GM18951 (cell line): ENCODE data around the gene EIF3I.

Experiments
- POLR2A ChIP-seq: IDR thresholded peaks from 4 replicates; pipeline ENCODE4 v1.6.1; 2011; ENCODE audit warnings: mild to moderate bottlenecking; ENCODE audit not compliant: insufficient read length, insufficient read depth; ENCODE audit errors: extremely low read depth
- in situ Hi-C: fragments of 300-500 bp; cut with MboI; formaldehyde crosslinking; loops from one replicate; pipeline ENCODE4 v1.12.0; 2022; ENCODE audit warnings: low sequenced_read_pairs, mixed read lengths, inconsistent platforms; ENCODE audit not compliant: unreplicated experiment

The EIF3I gene

DNA sequence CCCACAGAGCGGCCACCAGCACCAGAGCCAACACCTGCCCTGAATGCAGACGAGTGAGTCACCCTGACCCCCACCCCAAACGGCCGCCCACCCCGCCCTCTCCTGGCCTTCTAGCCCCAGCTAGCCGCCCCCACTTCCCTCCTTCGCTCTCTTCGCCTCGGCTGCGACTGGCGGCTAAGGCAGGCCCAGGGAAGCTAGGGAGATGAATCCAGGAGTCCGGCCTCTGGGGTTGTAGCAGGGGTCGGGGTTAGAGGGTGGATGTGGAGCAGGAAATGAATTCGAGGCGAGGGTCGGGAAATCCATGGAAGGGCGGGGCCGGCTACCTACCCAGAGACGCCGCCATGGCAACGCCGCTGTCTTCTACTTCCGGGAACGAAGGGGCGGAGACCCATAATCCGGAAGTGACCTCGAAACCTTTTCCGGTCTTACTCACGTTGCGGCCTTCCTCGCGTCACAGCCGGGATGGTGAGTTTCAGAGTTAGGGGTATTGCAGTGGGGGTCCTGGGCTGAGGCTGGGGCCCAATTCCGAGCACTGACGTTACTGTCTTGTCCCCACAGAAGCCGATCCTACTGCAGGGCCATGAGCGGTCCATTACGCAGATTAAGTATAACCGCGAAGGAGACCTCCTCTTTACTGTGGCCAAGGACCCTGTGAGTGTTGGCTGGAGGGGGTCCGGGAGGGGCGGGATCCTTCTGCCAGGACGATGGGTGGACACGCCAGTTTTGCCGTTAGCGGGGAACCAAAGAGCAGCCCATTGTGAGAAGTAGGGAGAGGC lies at the start of gene EIF3I, which contains the start of gene TMEM234:
EIF3I (plus strand) TSS at position 428 of the 776 bp plus-strand sequence; CDS start at position 463, 35 bp downstream.
TMEM234 (minus strand) TSS at position 374 of the 776 bp plus-strand sequence; CDS start at position 343, 31 bp downstream.
- TF ChIP-seq POLR2A, result peak; percentile 77
- in situ Hi-C loops, result no loop called here

DNA sequence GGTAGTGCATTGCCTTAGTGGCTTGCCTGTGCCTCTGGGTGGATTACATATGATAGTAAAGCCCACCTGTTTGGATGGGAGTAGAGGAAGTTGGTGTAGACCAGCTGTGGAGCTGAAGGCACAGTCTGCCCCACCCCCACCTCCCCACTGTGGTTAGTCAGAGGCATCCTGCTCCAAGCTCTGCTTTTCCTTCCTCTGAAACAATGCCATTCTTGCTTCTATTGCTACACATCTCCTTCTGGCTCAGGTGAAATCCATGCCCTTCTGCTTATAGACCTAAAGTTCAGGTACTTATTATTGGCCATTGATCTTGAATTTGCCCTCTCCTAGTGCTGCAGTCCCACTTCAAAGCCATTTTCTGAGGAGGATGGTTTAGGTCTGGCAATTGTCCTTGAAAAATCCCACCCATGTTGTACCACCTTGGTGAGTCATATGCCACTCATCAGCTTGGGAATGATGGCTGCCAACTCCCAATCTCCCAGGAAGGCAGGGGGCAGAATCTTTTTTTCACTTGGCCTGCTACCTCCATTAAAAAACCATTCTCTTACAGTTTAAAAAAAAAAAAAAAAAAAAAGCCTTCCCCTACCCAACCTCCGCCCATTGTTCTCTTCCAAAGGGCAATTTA lies 49.5 kb upstream of the EIF3I start:
- in situ Hi-C loops, result no loop called here
- TF ChIP-seq POLR2A, result no peak

DNA sequence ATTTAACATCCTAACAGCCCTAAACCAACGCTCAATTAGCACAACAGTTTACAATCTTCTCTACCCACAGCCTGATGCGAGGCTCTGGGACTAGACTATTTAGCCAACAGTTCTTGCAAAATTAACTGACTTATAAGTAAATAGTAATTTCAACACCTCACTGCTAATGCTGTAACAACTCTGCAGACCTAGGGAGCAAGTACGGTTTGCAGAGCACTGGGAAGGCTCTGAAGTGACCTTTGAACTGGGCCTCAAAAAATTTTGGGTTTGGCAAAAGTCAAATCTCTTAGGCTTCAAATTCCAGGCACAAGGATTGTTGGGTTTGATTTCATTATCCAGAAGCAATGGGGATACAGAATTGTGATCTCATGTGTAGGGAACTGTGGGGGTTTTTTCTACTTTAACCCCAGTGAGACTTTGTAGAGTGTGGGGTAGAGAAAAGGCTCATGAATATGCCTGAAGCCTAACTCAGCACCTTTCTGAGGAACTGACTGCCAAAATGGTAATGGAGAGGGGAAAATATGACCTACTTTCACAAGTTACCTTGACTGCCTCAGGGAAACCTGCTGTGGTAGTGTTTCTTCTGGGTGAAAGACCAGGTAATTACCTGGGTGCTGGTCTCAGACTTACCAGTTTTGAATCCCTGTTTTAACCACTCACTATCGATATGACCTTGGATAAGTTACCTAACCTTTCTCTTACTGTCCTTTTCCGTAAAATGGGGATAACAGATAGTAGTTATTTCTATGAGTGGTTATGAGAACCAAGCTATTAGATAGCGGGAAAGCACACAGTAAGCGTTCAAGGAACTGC lies 43.6 kb upstream of the EIF3I start:
- in situ Hi-C loops, result no loop called here
- no peak for TF ChIP-seq POLR2A

DNA sequence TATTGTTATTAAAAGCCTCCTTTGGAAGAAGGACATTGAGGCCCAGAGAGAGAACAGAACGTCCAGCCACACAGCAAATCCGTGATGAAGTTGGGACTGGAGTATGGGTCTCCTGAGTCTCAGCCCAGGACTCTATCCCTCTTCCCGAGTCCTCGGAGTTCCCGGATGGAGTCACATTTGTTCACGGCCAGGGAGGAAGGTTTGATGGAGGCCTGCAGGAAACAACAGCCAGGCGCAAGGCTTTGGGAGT lies 43.1 kb upstream of the EIF3I start:
- in situ Hi-C loops, result no loop called here
- no peak for TF ChIP-seq POLR2A

DNA sequence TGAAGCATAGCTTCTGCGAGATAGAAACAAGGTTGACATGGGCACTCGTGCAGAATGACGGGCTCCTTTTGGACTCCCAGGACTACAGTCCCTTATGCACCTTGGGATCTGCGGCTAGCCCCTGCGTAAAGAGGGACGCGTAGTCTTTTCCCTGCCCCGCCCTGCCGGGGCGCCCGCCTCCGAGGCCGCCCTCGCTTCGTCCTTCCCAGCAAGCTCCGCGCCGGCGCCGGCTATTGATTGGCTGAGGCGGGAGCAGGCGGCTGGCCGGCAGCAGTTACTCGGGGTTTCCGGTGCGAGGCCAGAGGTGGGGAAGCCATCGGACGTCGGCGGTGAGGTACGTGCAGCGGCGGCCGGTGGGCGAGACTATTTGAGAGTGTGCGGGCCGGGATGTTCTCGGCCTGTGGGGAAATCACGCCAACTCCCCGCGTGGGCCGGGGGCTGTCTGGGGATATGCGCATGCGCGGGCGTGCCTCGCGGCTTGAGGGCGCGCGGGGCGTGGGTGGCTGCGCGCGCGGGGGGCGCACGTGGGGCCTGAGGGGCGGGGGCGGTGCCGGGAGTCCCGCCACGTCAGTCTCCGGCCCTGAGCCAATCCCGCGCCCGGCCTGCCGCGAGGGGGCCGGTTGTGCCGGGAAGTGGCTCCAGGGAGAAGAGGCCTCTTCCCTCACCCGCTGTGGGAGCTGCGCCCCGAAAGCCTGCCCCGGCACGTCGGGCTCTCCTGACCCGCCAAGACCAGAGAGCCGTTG lies 42.6 kb upstream of the EIF3I start, which contains the start of gene TXLNA:
TXLNA (plus strand) TSS at position 233 of the 743 bp plus-strand sequence. CDS start 671 bp downstream, outside the sequence.
- peak; percentile 94 for TF ChIP-seq POLR2A
- in situ Hi-C loops, result no loop called here

DNA sequence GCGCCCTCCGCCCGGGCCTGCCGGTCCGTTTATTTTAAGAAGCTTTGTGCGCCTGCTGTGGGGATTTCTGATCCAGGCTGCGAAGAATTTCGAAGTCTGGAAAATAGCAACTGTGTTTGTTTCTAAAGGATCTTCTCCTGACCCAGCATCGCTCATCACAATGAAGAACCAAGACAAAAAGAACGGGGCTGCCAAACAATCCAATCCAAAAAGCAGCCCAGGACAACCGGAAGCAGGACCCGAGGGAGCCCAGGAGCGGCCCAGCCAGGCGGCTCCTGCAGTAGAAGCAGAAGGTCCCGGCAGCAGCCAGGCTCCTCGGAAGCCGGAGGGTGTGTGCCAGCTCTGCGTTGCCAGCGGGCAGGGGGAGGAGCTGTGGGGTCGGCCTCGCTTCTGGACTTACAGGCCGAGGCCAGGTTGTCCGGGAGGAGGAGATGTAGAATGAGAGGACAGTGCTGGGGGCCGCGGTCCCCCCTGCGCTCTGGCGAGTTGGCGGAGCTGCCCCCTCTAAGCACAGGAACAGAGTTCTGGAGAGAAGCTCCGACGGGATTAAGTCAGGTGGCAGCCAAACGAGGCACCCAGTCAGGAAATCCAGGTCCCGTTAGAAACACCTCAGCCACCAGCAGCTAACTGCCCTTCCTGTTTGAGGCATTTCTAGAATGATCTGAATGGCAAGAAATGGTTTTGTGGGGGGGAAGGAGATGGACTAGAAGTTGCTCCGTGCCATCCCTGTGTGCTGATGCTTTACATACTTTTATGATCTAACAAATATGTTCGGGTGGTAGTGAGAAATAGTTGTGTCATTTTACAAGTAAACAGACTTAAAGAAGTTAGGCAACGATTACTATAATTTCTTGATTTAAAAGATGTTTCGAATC lies 41.8 kb upstream of the EIF3I start:
- in situ Hi-C loops, result no loop called here
- TF ChIP-seq POLR2A, result no peak

DNA sequence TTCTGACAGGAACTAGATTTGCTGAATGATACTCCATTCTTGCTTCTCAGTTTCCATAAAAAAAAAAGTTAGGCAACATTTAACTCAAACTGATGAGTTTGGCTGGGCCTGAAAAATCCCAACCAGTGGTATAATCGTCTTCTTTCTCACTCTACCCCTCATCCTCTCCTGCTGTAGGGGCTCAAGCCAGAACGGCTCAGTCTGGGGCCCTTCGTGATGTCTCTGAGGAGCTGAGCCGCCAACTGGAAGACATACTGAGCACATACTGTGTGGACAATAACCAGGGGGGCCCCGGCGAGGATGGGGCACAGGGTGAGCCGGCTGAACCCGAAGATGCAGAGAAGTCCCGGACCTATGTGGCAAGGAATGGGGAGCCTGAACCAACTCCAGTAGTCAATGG lies 41.1 kb upstream of the EIF3I start:
- in situ Hi-C loops, result no loop called here
- no peak for TF ChIP-seq POLR2A

DNA sequence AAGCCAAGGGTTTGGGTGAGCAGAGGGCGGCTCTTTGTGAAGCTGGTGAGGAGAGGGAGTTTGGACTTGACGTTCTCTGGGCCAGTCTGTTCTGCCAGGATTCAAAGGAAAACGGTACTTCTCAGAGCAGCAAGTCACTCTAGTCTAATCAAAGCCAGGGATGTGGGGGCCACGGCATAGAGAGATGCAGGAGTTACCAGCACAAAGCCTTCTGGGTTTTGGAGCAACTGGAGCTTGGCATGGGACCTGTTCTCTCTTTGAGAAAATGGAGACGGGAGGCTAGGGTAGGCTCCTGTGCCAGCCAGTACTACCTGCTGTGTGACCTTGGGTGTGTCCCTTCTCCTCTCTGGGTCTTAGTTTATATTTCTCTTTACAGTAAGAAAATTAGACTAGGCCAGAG lies 40.6 kb upstream of the EIF3I start:
- in situ Hi-C loops, result no loop called here

DNA sequence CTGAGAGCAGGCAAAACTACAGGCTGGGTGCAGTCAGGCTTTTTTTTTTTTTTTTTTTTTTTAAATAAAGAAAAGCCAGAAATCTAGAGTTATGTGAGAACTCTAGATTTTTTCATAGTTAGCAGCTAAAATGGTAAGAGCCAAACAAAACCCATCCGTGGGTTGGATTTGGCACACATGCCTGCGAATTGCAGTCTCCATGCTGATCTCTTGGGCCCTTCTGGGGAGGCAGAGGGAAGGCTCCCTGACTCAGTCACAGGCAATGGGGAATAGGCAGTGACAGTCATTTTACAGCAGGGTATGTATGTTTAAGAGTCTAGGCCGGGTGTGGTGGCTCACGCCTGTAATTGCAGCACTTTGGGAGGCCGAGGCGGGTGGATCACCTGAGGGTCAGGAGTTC lies 40.1 kb upstream of the EIF3I start:
- TF ChIP-seq POLR2A, result no peak
- in situ Hi-C loops, result no loop called here

More for the DNA sequence above, 40.6 kb upstream of the EIF3I start:
- TF ChIP-seq POLR2A, result no peak

DNA sequence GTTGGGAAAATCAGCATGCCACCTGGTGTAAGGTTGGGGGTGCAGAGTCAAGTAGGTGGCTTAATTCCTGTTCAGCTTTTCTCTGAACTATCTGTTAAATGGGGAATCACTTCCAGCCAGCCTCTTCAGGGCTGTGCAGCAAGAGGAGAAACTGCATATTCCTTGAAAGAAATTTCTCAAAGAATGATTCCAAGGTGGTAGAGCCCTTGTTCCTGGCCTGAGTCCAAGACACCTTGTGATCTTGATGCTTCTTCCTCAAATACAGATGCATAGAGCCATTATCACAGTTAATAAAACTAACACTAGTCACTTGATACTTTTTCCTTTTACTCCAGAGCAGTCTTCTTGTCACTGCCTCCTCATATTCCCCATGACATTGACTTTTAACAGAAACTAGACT lies 37.6 kb upstream of the EIF3I start:
- TF ChIP-seq POLR2A, result no peak
- in situ Hi-C loops, result no loop called here

DNA sequence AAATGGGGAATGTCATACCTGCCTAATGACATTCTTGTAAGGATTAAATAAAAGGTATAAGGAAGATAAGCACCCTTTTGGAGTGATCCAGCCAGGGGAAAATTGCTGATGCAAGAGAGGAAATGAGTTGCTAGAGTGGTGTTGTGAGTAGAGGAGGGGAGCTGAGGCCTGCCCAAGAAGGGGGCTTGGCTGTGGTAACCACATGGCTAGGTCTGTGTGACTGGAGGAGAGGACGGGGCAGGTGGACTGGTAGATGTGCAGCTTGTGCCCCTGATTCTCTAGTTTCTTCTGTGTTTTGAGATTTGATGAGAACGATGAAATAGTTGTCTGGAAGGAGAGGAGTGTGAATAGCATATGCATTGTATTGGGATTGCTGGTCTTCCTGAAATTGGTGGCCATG lies 36.1 kb upstream of the EIF3I start:
- no peak for TF ChIP-seq POLR2A
- in situ Hi-C loops, result no loop called here

DNA sequence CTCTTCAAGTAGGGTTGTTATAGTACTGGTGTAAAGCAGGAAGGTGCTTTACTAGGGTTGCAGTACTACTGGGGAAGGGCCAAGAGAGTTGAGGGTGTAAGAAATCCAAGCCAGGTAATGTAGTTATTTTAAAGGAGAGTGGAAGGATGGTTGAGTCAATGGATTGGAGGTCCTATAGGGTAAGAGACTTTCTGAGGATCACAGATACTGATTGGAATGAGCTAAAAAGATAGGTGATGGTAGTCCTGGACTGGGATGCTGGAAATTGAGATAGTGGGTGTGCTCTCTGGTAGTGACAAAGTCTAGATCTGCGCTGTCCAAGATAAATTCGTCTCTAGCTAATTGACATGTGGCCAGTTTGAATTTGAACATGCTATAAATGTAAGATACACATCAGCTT lies 35.7 kb upstream of the EIF3I start:
- in situ Hi-C loops, result no loop called here
- no peak for TF ChIP-seq POLR2A
